GM18868 (cell line): ENCODE measurements around the gene FAM193A.
A peak's percentile ranks its signal among the peaks of the same experiment; 100 is the strongest.

Source experiments
- ATAC-seq: cut with Tn5 transposase; IDR thresholded peaks from one replicate; pipeline ENCODE4 v1.9.1; 2021; ENCODE audit warnings: mild to moderate bottlenecking, moderate library complexity; ENCODE audit not compliant: unreplicated experiment

The FAM193A gene

DNA sequence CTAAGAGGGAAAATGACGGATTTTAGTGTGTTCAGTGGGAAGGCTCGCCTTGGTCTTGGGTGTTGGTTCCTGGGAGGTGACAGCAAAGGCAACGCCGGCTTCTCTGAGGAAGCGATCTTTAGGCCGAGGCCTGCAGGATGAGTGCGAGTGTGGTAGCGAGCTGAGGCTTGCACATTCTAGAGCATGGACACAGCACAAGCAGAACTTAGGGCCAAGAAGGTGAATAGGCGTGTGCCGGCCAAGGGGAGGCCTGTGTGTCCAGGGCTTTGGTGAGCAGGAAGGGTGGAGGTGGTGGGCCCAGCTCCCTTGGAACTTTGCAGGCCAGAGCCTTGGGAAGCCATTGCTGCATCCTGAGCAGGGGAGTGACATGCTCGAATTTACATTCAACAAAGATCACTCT, 151.8 kb downstream of the FAM193A start:
- no peak for ATAC-seq

- no peak for ATAC-seq
Measured at GRCh38 chr4:2688697-2689096, 152.2 kb downstream of the FAM193A start.

- no peak for ATAC-seq
Measured at GRCh38 chr4:2689114-2689513, 152.7 kb downstream of the FAM193A start.

DNA sequence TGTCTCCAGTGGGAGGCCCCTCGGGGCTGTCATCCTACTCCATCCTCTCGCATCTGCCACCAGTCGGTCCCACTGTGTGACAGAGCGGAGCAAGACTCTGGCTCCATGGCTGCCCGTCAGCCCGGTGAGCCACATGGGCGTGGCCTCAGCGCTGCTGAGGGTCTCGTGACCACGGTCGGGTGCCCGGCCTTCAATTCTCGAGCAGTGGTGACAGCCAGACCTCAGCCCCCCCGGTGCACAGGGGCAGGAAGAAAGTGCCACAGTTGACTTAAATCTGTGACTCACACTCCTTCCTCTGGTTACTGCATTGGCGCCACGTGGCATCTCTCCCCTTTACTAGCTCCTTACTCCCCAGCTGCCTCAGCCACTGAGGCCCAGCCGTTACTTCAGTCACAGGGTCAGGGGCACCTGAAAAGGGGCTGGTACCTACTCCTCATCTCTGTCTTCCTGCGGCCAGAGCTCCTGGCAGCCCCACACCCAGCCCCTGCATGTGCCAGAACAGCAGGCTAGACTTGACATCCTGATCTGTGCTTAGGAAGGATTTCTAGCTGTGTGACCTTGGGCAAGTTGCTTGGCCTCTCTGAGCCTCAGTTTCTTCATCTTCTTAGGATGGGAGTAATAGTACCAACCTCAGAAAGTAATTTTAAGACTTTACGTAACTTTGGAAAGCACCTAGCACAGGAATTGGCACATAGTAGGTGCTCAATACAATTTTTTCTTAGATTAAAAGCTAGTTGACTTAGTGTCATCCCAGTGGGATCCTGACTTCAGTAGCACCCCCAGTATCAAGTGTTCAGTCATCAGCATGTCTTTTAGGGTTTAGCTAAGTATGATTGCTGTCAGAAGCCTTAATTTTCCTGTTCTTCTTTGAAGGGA, 153.6 kb downstream of the FAM193A start:
- ATAC-seq, result peak; percentile 60

DNA sequence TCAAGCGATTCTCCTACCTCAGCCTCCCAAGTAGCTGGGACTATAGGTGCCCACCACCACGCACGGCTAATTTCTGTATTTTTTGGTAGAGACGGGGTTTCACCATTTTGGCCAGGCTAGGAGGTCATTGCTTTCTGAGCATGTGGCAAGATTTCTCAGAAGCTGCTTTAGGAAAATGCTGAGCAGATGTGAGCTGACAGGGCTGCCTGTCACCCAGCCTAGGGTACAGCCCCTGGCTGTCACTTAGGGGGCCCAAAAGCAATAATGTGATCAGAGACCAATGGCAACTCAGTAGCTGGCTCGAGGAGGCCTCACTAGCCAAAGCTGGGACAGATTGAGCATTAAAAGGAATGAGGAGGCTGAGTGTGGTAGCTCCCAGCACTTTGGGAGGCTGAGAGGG, 154.9 kb downstream of the FAM193A start:
- no peak for ATAC-seq

GRCh38 chr4:2691952-2692435, 155.5 kb downstream of the FAM193A start:
- ATAC-seq, result no peak

DNA sequence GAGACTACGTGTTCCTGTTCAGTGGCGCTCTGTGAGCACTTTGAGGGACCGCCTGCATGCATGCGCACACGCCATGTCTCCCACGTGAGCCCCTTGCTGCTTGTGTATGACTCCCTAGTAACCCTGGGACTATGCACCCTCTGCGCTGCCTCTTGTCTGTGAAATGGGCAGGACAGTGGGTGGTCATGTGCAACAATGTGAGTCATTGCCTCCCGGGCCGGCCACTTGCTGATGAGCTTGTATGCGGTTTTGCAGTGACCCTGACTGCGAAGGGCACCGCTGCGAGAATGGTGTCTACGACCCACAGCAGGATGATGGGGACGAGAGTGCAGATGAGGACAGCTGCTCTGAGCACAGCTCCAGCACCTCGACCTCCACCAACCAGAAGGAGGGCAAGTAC, 158.2 kb downstream of the FAM193A start:
- ATAC-seq, result no peak

- ATAC-seq, result no peak
Measured at GRCh38 chr4:2695346-2696060, 159.1 kb downstream of the FAM193A start.

DNA sequence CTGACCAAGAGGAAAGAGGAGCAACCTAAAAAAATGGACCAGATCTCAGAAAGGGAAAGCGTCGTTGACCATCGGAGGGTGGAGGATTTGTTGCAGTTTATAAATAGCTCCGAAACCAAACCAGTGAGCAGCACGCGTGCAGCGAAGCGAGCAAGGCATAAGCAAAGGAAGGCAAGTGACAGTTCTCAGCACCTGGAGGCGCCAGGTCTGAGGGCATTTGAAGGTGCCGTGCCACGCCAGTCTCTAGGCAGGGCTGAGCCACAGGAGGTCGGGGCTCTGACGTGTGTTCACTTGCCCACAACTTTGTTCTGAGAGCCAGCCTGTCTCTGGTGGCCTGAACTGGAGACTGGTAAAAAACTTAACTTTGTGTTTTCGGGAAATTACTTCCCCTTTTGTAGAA, 160.0 kb downstream of the FAM193A start:
- ATAC-seq, result peak; percentile 93

DNA sequence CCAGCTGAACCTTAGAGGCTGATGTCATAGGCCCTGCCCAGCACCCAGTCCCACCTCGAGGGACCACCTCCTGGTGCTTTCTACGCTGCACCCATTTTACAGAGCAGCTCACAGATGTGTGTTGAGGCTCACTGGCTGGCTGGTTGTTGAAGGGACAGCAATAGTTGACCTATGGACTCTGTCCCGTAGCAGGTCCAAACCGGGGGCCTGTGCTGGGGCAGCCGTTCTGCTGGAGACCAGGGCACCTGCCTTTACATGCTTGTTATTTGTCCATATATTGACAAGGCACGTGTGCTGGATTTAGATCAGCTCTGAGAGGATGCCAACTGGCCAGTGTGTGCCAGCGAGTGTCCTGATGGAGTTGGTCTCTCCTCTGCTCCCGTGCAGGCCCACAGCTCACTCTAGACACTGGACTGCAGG, 161.6 kb downstream of the FAM193A start:
- ATAC-seq, result no peak

GRCh38 chr4:2698504-2698903, 162.1 kb downstream of the FAM193A start:
- no peak for ATAC-seq

DNA sequence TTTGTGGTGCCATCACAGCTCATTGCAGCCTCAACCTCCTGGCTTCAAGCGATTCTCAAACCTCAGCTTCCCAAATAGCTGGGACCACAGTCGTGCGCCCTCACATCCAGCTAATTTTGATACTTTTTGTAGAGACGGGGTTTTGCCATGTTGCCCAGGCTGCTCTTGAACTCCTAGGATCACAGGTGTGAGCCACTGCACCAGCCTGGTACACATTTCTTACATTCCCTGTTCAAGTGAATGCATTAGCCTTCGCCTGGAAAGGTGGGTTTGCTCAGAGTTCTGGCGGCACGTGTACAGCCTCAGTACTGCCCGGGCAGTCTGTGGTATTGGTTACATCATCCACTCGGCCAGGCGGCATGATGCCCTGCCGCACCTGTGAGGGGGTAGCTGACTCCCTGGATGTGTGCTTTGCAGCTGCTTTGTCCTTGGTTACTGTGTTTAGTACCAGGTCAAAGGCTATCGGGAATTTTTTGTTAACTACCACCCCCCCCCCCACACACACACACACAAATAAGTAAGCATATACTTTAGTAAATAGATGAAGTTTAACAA, 162.6 kb downstream of the FAM193A start:
- no peak for ATAC-seq

DNA sequence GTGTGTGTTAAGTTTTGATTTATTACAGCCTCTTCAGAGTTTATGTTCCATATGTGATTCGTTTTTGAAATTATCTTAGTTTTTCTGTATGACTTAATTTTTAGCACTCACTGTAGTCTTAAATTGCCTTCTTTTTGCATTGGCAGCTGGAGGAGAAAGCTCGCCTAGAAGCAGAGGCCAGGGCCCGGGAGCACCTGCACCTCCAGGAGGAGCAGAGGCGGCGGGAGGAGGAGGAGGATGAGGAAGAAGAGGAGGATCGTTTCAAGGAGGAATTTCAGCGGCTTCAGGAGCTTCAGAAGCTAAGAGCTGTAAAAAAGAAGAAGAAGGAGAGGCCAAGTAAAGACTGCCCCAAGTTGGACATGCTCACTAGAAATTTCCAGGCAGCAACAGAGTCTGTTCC, 163.1 kb downstream of the FAM193A start:
- ATAC-seq, result no peak

DNA sequence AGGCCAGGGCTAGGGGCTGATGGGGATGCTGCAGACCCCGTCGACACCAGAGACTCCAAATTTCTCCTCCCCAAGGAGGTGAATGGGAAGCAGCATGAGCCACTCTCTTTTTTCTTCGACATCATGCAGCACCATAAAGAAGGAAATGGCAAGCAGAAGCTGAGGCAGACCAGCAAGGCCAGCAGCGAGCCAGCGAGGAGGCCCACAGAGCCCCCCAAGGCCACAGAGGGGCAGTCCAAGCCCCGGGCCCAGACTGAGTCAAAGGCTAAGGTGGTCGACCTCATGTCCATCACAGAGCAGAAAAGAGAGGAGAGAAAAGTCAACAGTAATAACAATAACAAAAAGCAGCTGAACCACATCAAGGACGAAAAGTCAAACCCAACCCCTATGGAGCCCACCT, 163.6 kb downstream of the FAM193A start:
- ATAC-seq, result no peak

- no peak for ATAC-seq
Measured at GRCh38 chr4:2702361-2702760, 165.9 kb downstream of the FAM193A start.

DNA sequence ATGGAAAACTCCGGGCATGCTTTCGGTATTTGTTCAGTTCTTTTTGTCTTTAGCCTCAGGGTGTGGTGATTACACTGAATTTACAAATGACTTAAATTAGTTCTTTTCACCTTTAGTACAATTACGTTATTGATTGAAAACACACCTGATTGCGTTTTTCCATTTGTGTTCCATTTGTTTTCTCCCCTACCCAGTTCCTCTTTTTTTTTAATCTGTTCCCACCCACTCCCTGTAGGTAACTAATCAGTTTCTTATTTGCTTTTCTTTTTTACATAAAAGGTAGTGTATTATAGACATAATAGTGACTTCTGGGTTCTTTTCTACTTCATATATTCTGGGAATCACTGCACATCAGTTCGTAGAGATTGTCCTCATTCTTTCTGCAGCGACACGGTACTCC, 166.3 kb downstream of the FAM193A start:
- ATAC-seq, result no peak

DNA sequence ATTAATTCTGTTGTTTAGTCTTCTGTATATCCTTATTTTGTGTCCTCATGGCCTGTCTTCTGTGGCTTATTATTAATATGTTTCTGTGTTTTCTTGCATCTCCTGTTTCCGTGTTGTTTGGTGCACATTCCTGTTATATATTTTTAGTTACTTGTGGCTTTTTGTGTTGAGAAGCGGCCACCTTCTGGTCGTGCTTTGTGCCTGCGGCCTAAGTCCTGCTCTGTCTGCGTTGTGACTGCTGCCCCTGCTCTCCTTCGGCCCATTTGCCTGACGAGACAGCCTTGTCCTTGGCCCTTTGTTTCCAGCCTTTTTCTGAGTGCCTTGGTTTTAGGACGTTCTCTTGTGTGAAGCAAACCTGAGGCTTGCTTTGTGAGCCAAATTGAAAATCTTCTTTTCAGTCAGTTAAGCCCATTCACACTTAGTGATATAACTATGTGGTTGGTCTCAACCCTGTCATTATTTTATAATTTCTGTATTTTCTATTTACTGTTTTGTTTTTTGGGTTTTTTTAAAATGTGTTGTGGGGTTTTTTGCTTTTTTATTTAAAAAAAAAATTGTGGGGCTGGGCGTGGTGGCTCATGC, 175.9 kb downstream of the FAM193A start:
- no peak for ATAC-seq

DNA sequence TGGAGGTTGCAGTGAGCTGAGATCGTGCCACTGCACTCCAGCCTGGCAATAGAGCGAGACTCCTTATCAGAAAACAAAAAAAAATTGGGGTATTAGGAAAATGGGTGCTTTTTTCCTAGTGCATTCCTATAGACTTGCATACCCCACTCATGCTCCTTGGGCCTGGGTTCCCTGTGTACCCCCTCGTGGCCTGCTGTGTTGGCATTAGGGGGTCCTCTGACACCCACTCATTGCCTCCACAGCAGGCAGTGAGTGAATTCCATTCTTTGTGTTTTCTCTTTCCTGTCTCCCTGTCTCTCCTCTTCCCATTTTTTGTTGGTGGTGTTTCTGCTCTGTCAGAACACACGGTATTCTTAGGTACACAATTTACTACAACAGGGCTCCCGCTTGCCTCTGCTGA, 176.9 kb downstream of the FAM193A start:
- ATAC-seq, result no peak

GRCh38 chr4:2714061-2714770, 177.8 kb downstream of the FAM193A start:
- no peak for ATAC-seq

- no peak for ATAC-seq
Measured at GRCh38 chr4:2714918-2715317, 178.5 kb downstream of the FAM193A start.

DNA sequence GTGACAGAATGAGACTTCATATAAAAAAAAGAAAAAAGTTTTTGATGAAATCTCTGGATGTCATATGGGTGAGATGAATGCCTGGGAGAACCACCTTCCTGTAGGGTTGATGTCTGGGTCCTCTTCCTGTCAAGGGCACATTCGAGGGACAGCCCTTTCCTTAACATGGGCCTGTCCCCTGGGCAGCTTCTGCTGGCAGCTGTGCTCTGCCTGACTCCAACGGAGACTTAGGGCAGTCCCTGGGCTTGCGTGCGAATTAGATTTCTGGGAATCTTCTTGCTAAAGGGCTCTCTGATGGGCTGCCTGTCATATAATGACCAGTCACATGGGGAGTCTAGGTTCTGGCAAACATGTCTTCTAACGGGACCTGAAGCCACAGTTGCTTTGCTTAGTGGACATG, 179.0 kb downstream of the FAM193A start:
- no peak for ATAC-seq
